Mesenteric fat pad (tissue), 1 donor: Measurements from ENCODE around the gene RDM1. TPM values are rescaled to one million over a fixed set of nuclear protein-coding genes. Genes with fewer than 3 reads are reported as not detected.

Experiments
- DNase-seq: peaks from one replicate; pipeline ENCODE4 v3.0.0-alpha.2; 2020; ENCODE audit warnings: low spot score
- total RNA-seq: library from RNA; stranded (reverse); fragmentation: NEBNext Ultra II Directional; extraction: Animal tissue kit (Norgen Biotek cat#: 25700); gene quantifications from one replicate; pipeline ENCODE4 v1.2.1, GENCODE V29; 2021
- donor health status: DM: yes; HTN: yes; CAD: no.

The RDM1 gene
- total RNA-seq, 1 donor from 2014 or later, result not detected

DNA sequence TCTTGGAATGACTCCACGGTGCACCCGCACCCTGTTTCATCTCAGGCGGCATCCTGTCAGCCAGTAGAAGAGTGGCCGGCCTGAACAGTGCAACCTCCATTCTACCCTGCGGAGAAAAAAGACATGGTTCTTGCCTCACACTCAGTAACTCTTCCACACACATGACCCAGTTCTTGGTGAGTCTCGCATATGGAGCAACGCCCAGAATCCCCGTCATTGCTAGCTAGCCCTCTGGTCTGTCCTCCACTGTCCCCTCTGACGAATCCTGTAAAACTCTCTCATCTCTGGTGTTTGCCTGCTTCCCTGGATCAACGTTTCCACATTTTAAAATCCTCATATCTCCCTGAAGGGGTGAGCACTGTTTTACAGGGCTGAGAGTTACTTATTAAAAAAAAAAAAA is 4.2 kb upstream of the RDM1 start:
- DNase-seq, result no peak

DNA sequence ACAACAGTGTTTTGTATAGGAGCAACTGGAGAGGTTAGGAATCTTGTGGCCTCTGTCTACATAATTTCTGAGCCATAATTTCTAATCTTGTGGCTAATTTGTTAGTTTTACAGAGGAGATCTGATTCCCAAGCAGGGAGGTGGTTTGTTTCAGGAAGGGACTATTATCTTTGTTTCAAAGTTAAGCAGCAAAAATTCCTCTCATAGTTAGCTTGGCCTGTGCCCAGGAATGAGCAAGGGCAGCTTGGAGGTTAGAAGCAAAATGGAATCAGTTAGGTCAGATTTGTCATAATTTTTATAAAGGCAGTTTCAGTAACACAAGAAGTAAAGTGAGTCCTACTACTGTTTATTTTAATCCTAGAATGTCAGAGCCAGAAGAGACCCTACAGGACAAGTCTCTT is 2.0 kb upstream of the RDM1 start:
- DNase-seq, result no peak

DNA sequence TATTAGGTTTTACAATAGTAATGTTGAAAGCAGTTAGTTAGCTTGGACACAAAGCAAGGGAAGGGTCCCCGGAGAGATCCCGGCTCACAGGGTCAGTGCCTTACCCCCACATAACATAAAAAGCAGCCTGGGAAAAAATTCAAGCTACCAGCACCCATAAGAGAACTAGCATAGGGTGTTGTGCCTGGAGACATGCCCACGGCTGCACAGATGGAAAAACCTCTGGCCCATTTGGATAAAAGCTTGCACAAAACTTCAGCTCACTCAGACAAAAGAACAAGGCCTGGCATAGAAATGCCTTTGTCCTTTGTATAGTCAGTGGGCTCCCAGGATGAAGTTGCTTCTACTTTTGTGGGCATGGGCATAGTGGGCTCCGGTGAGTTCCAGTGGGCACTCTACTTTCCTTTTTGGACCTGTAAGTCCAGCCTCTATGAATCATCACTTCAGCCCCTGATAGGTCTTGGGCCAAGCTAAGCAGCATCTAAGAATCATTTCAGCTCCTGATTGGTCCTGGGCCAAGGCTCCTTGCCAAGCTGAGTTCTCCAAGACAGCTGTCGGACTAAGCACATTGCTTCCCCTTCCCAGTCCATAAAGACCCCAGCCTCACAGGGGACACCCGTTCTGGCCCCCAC is 1.3 kb upstream of the RDM1 start:
- DNase-seq, result no peak

DNA sequence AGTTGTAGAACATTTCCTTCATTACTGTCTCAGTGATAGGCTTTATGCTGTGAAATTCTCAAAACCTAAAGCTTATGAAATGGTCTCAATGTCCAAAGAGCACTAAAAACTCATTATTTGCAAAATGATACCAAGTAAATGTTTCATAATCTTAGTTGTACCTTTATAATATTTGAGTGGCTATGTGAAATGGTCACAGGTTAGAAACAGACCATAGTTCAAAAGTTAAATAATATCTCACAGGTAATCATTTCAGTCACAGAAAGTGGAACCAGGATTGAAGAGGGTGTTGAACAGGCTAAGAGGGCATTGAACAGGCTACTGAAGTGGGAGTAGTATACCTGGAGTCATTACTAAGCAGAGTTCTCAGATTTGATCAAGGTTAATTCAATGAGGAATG is 2.9 kb downstream of the RDM1 start:
- no peak for DNase-seq

DNA sequence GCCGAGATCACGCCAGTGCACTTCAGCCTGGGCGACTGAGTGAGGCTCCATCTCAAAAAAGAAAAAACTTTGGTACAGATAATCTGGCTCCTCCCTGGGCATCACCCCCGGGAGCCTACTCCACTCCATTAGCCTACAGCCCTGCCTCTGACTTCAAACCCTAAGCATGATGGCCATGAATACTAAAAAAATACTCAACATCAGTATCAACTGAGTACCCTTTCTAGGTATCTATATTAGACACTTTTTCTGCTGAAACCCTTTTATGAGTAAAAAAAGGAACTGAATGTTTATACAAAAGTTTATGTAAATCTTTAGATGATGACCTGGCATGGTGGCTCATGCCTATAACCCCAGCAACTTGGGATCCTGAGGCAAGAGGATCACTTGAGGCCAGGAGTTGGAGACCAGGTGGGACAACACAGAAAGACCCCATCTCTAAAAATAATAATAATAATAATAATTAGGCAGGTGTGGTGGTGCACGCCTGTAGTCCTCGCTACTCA is 6.9 kb downstream of the RDM1 start:
- DNase-seq, result no peak

GRCh38 chr17:35920229-35920628 is 10.3 kb downstream of the RDM1 start:
- no peak for DNase-seq

DNA sequence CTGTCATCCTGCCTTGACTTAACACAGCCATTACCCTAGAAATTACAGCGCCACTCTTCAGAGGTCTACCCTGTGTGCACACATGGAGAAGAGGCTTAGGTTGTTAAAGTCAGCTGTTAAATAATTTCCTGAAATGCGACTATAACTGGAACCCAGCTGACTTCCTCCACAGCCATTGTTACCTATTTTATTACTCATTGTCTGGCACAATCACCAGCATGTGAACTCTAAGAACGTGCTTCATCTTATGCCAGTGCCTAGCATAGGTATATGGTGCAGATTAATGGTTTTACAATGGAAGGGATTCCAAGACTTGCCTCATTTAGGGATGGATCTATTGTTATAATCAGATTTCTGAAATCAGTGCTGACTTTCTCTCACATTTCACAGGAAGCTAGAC is 11.9 kb downstream of the RDM1 start:
- DNase-seq, result no peak

DNA sequence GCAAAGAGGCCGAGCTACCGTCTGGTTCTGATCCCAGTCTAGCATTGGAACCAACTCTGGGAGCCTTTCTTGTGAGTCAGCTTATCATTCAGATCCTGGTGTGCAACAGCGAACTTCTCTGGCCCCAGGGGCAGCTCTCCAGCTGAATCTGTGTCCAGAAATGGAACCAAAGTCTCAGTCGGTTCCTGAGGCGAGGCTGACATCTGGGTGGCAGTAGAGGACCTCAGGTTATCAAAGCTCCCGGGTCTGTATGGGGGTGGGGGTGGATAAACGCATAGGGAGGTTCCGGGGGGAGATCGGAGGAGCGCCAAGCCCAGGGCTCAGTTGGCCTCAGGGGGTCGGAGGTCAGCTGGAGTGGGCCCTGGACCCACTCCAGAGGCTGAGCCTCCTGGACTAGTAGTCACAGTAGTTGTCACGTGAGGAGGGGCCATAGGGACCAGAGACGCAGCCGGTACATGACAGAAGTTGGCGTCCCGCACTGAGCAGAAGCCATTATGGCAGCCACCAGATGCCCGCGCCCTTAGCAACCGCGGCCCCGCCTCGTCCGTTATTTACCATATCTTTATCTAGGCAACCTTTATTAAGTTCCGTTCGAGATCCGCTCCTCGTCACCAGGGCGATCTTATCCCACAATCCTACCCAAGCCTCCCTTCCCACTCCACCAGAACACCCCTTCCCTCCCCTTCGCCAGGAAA is 12.9 kb downstream of the RDM1 start:
- DNase-seq, result no peak

DNA sequence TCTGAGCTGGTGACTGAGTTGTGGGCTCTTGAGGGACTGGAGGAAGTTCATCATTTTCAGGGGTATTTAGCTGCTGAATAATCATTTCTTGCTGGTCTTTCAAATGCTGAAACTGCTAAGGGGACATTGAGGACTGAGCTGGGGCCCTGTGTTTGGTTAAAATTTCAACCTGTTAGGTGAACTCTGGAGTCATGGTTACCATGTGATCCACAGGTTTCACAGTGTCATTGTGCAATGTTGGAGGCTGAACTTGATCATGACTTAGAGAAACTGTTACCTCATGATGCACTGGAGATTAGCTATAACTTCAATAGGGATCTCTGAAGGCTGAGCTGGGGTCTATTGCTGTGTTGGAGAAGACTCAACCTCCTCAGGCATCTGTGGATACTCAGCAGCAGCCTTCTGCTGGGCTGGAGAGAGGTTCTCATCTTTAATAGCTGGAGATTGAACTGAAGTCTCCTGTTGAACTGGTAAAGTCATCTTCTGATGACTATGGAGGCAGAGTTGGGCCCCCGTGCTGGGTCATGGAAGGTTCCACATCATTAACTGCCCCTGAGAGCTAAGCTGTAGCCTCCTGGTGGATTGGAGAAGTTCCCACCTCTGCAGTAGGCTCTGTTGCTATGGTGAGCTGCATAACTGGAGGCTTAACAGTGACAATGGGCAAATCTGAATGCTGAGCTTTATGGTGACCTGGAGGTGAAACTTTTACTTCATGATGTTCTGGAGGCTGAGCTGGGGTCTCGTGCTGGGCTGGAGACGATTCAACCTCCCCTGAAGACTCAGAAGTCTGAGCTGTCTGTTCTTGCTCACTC is 15.2 kb downstream of the RDM1 start:
- no peak for DNase-seq

- no peak for DNase-seq
Measured at GRCh38 chr17:35914354-35914753, 16.2 kb downstream of the RDM1 start.

DNA sequence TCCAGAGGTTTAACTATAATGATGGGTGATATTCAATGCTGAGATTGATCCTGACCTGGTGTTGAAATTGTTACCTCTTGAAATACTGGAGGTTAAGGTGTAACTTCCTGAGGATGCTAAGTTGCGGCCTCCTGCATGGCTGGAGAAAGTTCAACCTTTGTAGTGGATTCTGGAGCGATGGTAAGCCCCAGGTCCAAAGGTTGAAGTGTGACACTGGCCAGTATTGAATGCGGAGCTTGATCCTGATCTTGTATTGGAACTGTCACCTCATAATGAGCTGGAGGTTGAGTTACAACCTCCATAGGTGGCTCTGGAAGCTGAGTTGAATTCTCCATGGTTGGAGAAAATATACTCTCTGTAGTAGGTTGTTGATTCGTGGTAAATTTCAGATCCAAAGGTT is 17.0 kb downstream of the RDM1 start:
- DNase-seq, result no peak

DNA sequence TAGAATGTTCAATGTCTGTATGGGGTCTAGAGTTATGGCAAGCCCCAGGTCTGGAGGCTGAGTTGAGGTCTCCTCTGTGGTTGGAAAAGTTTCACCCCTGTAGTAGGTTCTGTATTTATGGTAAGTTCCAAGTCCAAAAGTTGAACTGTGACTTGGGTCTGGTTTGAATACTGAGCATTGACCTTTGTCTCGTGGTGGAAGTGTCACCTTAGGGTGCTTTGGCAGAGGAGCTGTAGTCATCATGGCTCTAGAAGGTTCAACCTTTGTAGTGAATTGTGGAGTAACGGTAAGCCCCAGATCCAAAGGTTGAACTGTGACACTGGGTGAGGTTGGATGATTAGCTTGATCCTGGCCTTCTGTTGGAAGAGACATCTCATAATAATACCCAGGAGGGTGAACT is 17.6 kb downstream of the RDM1 start:
- no peak for DNase-seq

DNA sequence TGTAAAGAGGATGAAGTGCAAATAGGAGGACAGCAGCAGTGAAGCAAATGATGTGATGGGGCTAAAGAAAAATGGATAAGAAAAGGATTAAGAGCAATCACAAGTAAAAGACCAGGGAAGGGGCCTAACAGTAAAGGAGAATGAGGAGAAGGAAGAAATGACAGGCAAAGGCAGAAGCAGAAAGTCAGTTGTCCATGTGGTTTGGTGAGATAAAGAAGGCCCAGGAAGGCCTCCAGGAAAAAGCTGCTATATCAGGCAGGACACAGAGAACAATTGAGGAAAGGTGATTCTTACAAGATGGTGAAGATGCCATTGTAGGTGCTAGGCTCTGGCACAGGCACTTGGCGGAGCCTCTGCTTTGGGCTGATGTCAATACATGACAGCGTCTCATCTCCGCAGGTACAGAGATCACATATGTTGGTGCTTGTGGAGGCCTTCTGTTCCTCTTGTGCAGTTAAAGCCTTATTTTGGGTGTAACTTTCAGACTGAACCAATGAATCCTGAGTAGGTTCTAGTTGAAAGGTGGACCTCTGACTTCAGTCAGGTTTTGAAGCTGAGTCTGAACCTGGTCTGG is 18.1 kb downstream of the RDM1 start:
- DNase-seq, result no peak

DNA sequence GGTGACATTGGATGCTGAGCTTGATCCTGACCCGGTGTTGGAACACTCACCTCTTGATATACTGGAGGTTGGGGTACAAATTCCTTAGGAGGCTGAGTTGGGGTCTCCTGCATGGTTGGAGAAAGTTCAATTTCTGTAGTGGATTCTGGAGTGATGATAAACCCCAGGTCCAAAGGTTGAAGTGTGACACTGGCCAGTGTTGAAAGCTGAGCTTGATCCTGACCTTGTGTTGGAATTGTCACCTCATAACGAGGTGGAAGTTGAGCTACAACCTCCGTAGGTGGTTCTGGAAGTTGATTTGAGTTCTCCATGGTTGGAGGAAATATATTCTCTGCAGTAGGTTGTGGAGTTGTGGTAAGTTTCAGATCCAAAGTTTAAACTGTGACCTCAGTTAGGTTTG is 21.2 kb downstream of the RDM1 start:
- DNase-seq, result no peak

GRCh38 chr17:35907691-35908090 is 22.9 kb downstream of the RDM1 start:
- DNase-seq, result no peak

DNA sequence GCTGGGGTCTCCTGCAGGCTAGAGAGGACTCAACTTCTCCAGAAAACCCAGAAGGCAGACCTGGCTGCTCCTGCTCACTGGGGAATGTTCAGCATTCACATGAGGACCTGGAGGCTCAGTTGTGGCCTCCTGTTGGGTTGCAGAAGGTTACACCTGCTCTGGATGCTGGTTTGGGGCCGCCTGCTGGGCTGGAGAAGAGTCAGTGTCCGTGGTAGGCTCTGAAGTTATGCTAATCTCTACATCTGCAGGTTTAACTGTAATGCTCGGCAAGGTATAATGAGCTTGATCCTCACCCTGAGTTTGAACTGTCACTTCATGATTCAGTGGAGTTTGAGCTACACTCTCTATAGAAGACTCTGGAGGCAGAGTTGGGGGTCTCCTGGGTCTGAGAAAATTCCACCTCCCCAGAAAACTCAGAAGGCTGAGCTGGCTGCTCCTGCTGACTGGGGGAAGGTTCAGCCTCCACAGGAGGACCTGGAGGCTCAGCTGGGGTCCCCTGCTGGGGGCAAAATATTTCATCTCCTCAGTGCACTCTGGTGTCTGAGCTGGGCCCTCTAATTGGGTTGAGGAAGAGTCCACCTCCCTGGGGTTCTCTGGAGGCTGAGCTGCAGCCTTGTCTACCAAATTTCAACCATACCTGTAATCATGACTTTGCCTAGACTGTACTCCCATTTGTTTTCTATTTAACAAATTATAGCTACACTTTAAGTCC is 23.5 kb downstream of the RDM1 start:
- no peak for DNase-seq

- no peak for DNase-seq
Measured at GRCh38 chr17:35906191-35906925, 24.2 kb downstream of the RDM1 start.

DNA sequence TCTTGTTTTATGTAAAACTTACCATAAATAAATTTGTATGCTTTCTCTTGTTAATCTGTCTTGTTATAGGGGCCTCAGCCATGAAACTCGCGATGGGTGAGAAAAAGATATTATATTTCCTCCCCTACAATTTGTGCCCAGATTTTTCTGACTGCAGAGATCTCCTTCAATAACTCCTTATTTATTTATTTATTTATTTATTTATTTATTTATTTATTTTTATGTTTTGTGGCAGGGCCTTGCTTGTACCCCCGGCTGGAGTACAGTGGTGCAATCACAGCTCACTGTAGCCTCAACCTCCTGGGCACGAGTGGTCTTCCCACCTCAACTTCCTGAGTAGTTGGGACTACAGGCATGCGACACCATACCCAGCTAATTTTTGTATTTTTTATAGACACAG is 27.1 kb downstream of the RDM1 start:
- DNase-seq, result no peak

DNA sequence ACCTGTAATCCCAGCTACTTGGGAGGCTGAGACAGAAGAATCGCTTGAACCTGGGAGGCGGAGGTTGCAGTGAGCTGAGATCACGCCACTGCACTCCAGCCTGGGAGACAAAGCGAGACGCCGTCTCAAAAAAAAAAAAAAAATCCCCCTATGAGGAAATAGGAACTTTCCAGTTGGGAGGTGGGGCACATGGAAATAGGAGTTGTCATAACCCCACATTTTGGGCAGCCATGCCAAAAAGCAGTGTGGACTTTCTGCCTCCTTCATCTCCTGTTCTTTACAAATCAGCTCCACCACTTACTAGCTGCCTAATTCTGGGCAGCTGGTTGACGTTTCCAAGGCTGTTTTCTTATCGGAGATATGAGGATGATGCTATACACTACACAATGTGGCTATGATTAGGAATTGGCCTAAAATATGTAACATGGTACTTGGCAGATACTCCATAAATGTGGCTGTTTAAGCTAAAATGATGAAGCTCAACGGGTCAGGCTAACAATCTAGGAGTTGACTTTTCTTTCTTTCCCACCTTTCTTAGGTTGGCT is 28.9 kb downstream of the RDM1 start:
- no peak for DNase-seq
